ENCODE data around the gene SAPCD1. TPM values are rescaled to one million over a fixed set of nuclear protein-coding genes. Genes with fewer than 3 reads are reported as not detected.

The SAPCD1 gene
- total RNA-seq, 1 donor from 2014 or later = 1.3 TPM

- FAIRE-seq (no peak), DNase-seq (ENCODE audit: low read depth) (no peak)
- Histone ChIP-seq H3K27me3 (ENCODE audit: control insufficient read depth, insufficient read depth, low read length) (no peaks in the 10 kb centered on the region), H3K36me3 (ENCODE audit: control insufficient read depth, insufficient read depth, low read length) (peaks cover 2% of the 10 kb centered on the region), H3K4me3 (ENCODE audit: low read depth, low read length) (no peak overlapping the region)
- no peak for TF ChIP-seq CTCF (IDR thresholded peaks at IDR 0.05; ENCODE audit: insufficient read depth, low read length, severe bottlenecking)
These were observed 11.9 kb upstream of the SAPCD1 start for GRCh38 chr6:31750411-31751022.

DNA sequence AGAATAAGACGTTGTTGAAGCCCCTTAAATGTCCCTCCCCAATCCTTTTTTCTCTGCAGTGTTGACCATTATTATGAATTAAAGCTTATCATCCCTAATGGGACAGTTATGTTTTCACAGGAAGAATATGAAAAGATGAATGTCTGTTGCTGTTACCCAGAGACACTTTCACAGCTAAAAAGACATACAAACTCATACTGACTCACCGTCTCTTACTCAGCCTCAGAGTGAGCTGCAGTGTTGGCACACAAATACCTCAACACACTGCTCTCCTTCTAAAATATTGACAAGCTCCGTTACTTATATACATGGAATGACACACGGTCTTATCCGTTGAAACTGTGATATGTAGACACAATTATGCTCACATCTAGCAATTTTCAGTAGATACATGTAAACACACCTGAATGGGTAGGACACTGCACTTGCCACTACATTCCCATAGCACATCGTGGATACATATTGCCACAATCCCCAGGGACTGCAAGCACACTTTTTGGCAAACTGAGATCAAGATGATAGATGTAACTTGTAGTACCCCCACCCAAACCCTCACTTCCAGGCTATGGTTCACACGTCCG is 9.6 kb upstream of the SAPCD1 start:
- H3K27me3 ChIP-seq (ENCODE audit: control insufficient read depth, insufficient read depth, low read length) = no peaks in the 10 kb centered on the region
- no peak for FAIRE-seq
- peak; percentile 83 for DNase-seq (ENCODE audit: low read depth)
- no peaks in the 10 kb centered on the region for H3K36me3 ChIP-seq (ENCODE audit: control insufficient read depth, insufficient read depth, low read length)
- H3K4me3 ChIP-seq (ENCODE audit: low read depth, low read length) = no peak overlapping the region
- no peak for TF ChIP-seq CTCF (IDR thresholded peaks at IDR 0.05; ENCODE audit: insufficient read depth, low read length, severe bottlenecking)

DNA sequence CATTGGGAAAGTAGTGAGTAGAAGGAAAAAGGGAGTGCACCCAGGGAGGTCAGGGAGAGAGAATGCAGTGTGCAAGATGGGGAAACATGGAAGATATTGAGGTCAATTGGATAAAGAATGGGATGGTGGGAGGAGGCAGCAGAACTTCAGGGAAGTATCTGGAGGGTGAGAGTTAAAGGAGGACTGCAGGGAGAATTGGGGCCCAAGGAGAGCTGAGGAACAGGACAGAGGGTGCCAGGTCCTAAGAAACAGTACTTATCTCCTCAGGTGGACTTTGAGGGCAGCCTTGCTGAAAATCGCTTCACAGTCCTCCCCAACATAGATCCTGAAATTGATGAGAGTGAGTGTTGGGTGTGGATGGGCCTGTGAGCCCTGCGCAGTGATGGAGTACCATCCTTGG is 4.2 kb upstream of the SAPCD1 start:
- DNase-seq (ENCODE audit: low read depth) = no peak
- Histone ChIP-seq H3K4me3 (ENCODE audit: low read depth, low read length) (no peak overlapping the region), H3K36me3 (ENCODE audit: control insufficient read depth, insufficient read depth, low read length) (peaks cover 11% of the 10 kb centered on the region), H3K27me3 (ENCODE audit: control insufficient read depth, insufficient read depth, low read length) (no peaks in the 10 kb centered on the region)
- FAIRE-seq = no peak
- TF ChIP-seq CTCF (IDR thresholded peaks at IDR 0.05; ENCODE audit: insufficient read depth, low read length, severe bottlenecking) = no peak

DNA sequence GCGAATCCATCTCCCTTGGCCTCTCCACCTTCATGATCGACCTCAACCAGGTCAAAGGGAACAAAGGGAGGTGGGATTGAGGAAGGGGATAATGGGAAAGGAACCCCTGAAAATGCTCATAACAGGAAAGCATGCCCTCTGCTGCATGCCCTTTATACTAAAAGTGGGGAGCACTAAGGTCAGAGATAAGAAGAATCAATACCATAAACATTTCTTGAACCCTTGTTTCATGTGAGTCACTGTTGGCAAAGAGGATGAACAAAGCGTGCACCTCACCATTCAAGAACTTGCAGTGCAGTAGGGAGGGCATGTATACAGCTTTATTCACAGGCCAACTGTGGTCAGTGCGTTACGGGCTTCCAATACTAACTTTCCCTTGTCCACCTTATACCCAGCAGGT is 1.7 kb upstream of the SAPCD1 start:
- DNase-seq (ENCODE audit: low read depth) (no peak), FAIRE-seq (no peak)
- no peak for TF ChIP-seq CTCF (IDR thresholded peaks at IDR 0.05; ENCODE audit: insufficient read depth, low read length, severe bottlenecking)
- Histone ChIP-seq H3K27me3 (ENCODE audit: control insufficient read depth, insufficient read depth, low read length) (no peaks in the 10 kb centered on the region), H3K36me3 (ENCODE audit: control insufficient read depth, insufficient read depth, low read length) (peaks cover 11% of the 10 kb centered on the region), H3K4me3 (ENCODE audit: low read depth, low read length) (no peak overlapping the region)

- Histone ChIP-seq H3K4me3 (ENCODE audit: low read depth, low read length) (no peak overlapping the region), H3K27me3 (ENCODE audit: control insufficient read depth, insufficient read depth, low read length) (no peaks in the 10 kb centered on the region), H3K36me3 (ENCODE audit: control insufficient read depth, insufficient read depth, low read length) (peaks cover 11% of the 10 kb centered on the region)
- no peak for TF ChIP-seq CTCF (IDR thresholded peaks at IDR 0.05; ENCODE audit: insufficient read depth, low read length, severe bottlenecking)
- DNase-seq (ENCODE audit: low read depth) = no peak
- no peak for FAIRE-seq
These were observed 1.1 kb upstream of the SAPCD1 start for GRCh38 chr6:31761343-31761742.
